GM10248 (cell line): ENCODE data around the gene MYO10.

ENCODE experiments used
- CTCF ChIA-PET: fragments of 300-600 bp; sonication (Branson Sonifier 250); formaldehyde crosslinking; extraction: SDS; loops from one replicate; lab custom pipeline; 2021; ENCODE audit warnings: antibody characterized with exemption; lab: Yijun Ruan, JAX
- POLR2A ChIA-PET: fragments of 350-650 bp; sonication (Branson Sonifier 250); formaldehyde crosslinking; extraction: SDS; loops from one replicate; lab custom pipeline; 2020; ENCODE audit warnings: antibody characterized with exemption; lab: Yijun Ruan, JAX
- DNase-seq: peaks from one replicate; pipeline ENCODE4 v3.0.0; 2012; ENCODE audit errors: extremely low spot score
- TF ChIP-seq, protein P1 (sequence below): IDR thresholded peaks from 2 replicates; pipeline ENCODE4 v1.5.1; 2012; ENCODE audit warnings: mild to moderate bottlenecking, low read depth; ENCODE audit errors: extremely low read depth, missing control alignments, control extremely low read depth

Gene MYO10

DNA sequence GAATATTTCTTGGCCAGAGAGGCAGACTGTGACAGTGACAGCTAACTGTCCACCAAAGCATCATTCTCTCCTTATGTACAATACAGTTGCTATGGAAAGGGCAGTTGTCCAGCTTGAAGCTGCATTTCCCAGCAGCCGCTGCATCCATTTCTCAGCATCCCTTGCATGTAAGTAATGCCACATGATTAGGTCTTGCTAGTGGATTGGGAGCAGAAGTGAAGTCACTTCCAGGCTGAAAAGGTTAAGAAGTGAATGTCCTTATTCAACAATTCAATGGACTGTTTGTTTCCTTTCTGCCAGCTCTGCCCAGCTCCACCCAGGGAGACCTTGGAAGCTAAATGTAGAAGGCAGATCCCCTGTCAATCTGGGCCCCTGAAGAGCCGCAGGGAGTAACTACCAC lies 293.2 kb downstream of the MYO10 start:
- ChIA-PET POLR2A (no interaction called here), CTCF (no interaction called here)
- DNase-seq, result no peak

DNA sequence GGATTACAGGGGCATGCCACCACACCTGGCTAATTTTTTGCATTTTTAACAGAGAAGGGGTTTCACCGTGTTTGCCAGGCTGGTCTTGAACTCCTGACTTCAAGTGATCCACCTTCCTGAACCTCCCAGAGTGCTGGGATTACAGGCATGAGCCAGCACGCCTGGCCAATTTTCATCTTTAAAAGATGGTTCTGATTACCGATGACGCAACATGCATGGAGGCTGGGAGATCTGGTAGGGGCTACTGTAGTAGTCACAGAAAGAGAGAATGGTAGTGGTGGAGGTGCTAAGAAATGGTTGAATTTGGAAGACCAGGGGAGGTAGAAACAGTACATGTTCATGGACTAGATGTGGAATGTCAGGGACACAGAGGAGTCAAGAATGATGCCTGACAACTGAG lies 296.9 kb downstream of the MYO10 start:
- POLR2A ChIA-PET, result no interaction called here
- TF ChIP-seq, protein P1, sequence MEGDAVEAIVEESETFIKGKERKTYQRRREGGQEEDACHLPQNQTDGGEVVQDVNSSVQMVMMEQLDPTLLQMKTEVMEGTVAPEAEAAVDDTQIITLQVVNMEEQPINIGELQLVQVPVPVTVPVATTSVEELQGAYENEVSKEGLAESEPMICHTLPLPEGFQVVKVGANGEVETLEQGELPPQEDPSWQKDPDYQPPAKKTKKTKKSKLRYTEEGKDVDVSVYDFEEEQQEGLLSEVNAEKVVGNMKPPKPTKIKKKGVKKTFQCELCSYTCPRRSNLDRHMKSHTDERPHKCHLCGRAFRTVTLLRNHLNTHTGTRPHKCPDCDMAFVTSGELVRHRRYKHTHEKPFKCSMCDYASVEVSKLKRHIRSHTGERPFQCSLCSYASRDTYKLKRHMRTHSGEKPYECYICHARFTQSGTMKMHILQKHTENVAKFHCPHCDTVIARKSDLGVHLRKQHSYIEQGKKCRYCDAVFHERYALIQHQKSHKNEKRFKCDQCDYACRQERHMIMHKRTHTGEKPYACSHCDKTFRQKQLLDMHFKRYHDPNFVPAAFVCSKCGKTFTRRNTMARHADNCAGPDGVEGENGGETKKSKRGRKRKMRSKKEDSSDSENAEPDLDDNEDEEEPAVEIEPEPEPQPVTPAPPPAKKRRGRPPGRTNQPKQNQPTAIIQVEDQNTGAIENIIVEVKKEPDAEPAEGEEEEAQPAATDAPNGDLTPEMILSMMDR, result no peak

More for the DNA sequence above, 293.2 kb downstream of the MYO10 start:
- TF ChIP-seq, protein P1, result no peak

DNA sequence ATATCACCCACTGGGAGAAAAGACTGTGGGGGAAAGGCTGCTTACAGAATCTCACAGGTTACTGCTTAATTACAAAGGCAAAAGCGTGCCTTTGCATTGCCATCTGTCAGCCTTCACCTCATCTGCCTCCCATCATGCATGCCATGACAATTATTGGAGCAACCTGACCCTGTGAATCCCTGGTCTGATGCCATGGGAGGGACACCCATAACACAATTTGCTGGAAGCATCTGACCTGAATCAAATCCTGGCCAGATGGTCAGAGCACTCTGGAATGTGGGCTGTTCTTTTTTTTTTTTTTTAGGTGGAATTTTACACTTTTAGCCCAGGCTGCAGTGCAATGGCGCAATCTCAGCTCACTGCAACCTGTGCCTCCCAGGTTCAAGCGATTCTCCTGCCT lies 307.7 kb downstream of the MYO10 start:
- DNase-seq, result no peak
- TF ChIP-seq, protein P1, result no peak
- ChIA-PET POLR2A (no interaction called here), CTCF (no interaction called here)

More for the DNA sequence above, 296.9 kb downstream of the MYO10 start:
- no peak for DNase-seq
- CTCF ChIA-PET, result no interaction called here

DNA sequence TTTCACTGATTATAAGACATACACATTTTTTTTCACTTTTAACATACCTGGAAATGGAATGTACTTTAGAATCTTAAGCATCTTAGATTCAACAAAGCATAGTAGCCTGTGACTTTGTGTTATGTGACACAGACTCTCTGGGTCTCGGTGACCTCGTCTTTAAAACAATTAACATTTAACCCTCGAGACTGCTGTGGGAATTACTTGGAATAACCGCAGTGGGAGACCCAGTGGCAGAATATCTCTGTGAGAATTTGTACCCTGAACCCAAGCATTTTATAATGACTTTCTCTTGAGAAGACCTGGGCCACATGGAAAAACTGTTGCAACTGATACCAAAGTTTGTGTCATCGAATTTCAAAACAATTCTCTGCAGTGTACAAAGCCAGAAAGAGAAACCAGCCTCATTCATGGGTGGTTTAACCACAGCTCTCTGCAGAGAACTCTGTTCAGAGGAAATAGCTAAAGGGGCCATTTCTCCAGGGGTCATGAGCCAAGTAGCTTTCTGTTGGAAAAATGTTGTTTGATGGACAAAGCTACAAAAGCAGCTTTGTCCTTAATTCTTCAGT lies 309.3 kb downstream of the MYO10 start:
- no peak for DNase-seq
- CTCF ChIA-PET, result interaction anchor here (1.4 kb wide), 1 partner anchor 10 kb away, joined by 4 read pairs; the partner anchor contains the start of gene RETREG1
- TF ChIP-seq, protein P1, result no peak
- POLR2A ChIA-PET, result no interaction called here

DNA sequence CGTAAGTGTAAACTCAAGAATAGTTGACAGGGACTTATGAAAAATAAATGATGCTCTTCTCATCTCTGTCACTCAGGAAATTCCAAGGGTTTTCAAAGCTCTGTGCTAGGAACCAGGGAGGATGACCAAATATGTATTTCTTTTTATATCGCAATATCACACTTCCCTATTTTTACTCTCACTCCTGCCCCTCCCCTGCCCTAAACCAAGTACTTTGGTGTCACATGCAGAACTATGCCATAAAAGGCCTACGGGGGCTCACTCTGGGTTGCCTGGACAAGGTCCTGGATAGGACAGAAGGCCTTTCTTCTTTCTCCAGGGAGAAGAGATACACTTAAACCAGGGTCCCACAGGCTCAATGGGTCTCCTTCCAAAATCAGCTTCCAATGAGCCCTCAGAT lies 311.0 kb downstream of the MYO10 start:
- TF ChIP-seq, protein P1, result no peak
- POLR2A ChIA-PET, result no interaction called here
- CTCF ChIA-PET, result no interaction called here
- DNase-seq, result no peak

DNA sequence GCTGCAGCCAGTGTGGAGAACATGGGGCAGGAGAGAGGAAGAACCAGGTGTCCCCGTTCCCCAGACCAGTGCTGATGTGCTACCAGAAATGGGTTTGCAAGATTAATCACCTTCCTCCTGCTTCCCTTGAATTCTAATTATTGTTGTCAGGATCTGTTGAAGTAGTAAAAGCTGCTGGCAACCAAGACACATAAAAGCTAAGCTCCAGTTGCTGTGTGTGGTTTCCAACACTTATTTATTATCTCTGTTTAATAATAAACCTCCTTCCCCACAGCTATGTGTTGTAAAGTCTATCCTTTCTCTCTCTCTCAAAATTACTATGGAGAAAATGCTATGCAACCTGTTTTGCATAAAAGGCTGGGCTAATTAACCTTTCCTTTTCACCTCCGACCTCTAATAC lies 317.0 kb downstream of the MYO10 start:
- CTCF ChIA-PET, result interaction anchor here (1.0 kb wide), 1 partner anchor 13 kb away, joined by 3 read pairs; no protein-coding TSS in a partner anchor
- POLR2A ChIA-PET, result no interaction called here
- TF ChIP-seq, protein P1, result no peak

More for the DNA sequence above, 317.0 kb downstream of the MYO10 start:
- DNase-seq, result no peak
